ENCODE data around the gene CRKL. TPM values are rescaled to one million over a fixed set of nuclear protein-coding genes. Genes with fewer than 3 reads are reported as not detected.

Gene CRKL
- polyA plus RNA-seq, 3 donors = 26.0 to 37.5 (median 29.4) TPM

- Histone ChIP-seq H3K9ac (ENCODE audit: insufficient read depth, low read length, poor library complexity, severe bottlenecking) (no peak overlapping the region), H3K79me2 (ENCODE audit: insufficient read depth, low read length) (no peaks in the 10 kb centered on the region), H2AFZ (ENCODE audit: insufficient read depth, low read depth, low read length, poor library complexity, severe bottlenecking) (no peak overlapping the region), H3K36me3 (replicated peaks in 1 of 2; ENCODE audit: control insufficient read depth in 1 of 2, insufficient read depth in 2 of 2, low read length in 2 of 2) (peaks cover 62 to 88% of the 10 kb centered on the region in 2 donors), H3K27me3 (ENCODE audit: control insufficient read depth in 2 of 2, insufficient read depth in 2 of 2, low read length in 2 of 2) (no peaks in the 10 kb centered on the region), H3K4me3 (replicated peaks in 1 of 3; ENCODE audit: low read depth in 2 of 3, low read length in 3 of 3) (no peak overlapping the region), H3K4me1 (ENCODE audit: control insufficient read depth in 1 of 2, insufficient read depth in 2 of 2, low read length in 2 of 2) (no peaks in the 10 kb centered on the region), H3K9me3 (replicated peaks in 1 of 2; ENCODE audit: control insufficient read depth in 1 of 2, insufficient read depth in 1 of 2, low read length in 2 of 2) (no peaks in the 10 kb centered on the region), H3K4me2 (replicated peaks; ENCODE audit: extremely low read depth, low read length, poor library complexity, severe bottlenecking) (no peak overlapping the region), H4K20me1 (ENCODE audit: insufficient read depth, low read length) (no peaks in the 10 kb centered on the region), H3K27ac (ENCODE audit: low read depth in 1 of 2, low read length in 2 of 2) (no peak overlapping the region)
- Mint-ChIP-seq H3K9me3 (no peaks in the 10 kb centered on the region), H3K4me1 (no peaks in the 10 kb centered on the region), H3K27ac (no peak overlapping the region), H3K36me3 (peaks cover 58 to 95% of the 10 kb centered on the region in 2 donors), H3K27me3 (ENCODE audit: low read depth in 3 of 3) (peaks cover 0 to 2% (median 0%) of the 10 kb centered on the region in 3 donors), H3K4me3 (no peak overlapping the region)
- intact Hi-C loops (cut with micrococcal nuclease) = no loop called here
- WGBS (ENCODE audit: insufficient coverage) = 100% methylated on average over 2 of the region's 3 CpGs
- TF ChIP-seq CTCF (IDR thresholded peaks at IDR 0.05) = no peak
- no peak for DNase-seq
Observed at GRCh38 chr22:20877715-20878114, 39.5 kb upstream of the CRKL start.

GRCh38 chr22:20881231-20881630, 36.0 kb upstream of the CRKL start:
- Histone ChIP-seq H3K9me3 (replicated peaks in 1 of 2; ENCODE audit: control insufficient read depth in 1 of 2, insufficient read depth in 1 of 2, low read length in 2 of 2) (no peaks in the 10 kb centered on the region), H3K27ac (ENCODE audit: low read depth in 1 of 2, low read length in 2 of 2) (no peak overlapping the region), H3K36me3 (replicated peaks in 1 of 2; ENCODE audit: control insufficient read depth in 1 of 2, insufficient read depth in 2 of 2, low read length in 2 of 2) (peaks cover 58 to 79% of the 10 kb centered on the region in 2 donors), H3K4me2 (replicated peaks; ENCODE audit: extremely low read depth, low read length, poor library complexity, severe bottlenecking) (no peak overlapping the region), H3K4me1 (ENCODE audit: control insufficient read depth in 1 of 2, insufficient read depth in 2 of 2, low read length in 2 of 2) (peaks cover 3 to 4% of the 10 kb centered on the region in 2 donors), H2AFZ (ENCODE audit: insufficient read depth, low read depth, low read length, poor library complexity, severe bottlenecking) (no peak overlapping the region), H3K9ac (ENCODE audit: insufficient read depth, low read length, poor library complexity, severe bottlenecking) (no peak overlapping the region), H4K20me1 (ENCODE audit: insufficient read depth, low read length) (peaks cover 4% of the 10 kb centered on the region), H3K4me3 (replicated peaks in 1 of 3; ENCODE audit: low read depth in 2 of 3, low read length in 3 of 3) (no peak overlapping the region), H3K79me2 (ENCODE audit: insufficient read depth, low read length) (no peaks in the 10 kb centered on the region), H3K27me3 (ENCODE audit: control insufficient read depth in 2 of 2, insufficient read depth in 2 of 2, low read length in 2 of 2) (no peaks in the 10 kb centered on the region)
- Mint-ChIP-seq H3K27ac (peak overlapping the region in 1 of 7 donors; percentile 56), H3K4me3 (no peak overlapping the region), H3K36me3 (peaks cover 64 to 85% of the 10 kb centered on the region in 2 donors), H3K27me3 (ENCODE audit: low read depth in 3 of 3) (peaks cover 0 to 3% (median 2%) of the 10 kb centered on the region in 3 donors), H3K9me3 (no peaks in the 10 kb centered on the region), H3K4me1 (peaks cover 8% of the 10 kb centered on the region)
- no peak for TF ChIP-seq CTCF (IDR thresholded peaks at IDR 0.05)
- WGBS (ENCODE audit: insufficient coverage) = 93% methylated on average over 3 of the region's 5 CpGs
- no peak for DNase-seq
- intact Hi-C loops (cut with micrococcal nuclease) = loop anchor here (5.0 to 10.0 kb wide), 3 partner anchors 36 to 134 kb away; partner anchors contain the start of genes CRKL (in 1 of the 2) and P2RX6 (in 1 of the 2)

Measured in CD14-positive monocyte (primary cell).